ENCODE data around the gene HIGD1A.

DNA sequence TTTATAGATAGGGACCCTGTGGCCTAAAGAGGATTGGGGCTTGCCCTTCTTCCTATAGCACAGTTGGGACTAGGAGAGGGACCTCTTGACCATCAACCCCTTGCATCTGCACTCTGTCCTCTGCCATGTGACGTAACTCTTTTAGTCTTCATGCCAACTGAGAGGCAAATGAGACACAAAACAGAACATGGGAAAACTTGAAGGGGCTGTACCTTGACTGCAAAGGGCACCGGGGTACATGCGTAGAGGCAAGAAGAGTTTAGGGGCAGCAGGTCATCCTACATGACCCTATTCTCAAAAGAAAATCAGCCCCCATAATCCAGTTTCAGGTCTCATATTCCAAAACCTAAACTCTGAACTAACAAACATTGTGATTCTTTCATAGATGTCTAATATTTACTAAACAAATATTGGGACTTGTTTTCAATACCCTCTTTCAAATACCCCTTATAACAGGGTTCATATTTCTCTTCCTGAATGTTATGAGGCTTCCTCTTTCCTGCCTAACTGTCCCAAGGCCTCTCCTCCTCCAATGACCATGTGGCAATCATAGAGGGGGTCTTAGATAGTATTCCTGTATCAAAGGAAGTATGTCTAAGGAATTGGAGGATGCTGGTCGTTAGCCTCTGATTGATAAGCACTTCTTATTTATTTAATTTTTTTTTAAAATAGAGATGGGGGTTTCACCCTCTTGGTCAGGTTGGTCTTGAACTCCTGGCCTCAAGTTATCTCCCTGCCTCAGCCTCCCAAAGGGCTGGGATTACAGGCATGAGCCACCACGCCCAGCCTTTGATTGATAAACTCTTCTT lies 25.5 kb upstream of the HIGD1A start:
- TF ChIP-seq, protein P1, sequence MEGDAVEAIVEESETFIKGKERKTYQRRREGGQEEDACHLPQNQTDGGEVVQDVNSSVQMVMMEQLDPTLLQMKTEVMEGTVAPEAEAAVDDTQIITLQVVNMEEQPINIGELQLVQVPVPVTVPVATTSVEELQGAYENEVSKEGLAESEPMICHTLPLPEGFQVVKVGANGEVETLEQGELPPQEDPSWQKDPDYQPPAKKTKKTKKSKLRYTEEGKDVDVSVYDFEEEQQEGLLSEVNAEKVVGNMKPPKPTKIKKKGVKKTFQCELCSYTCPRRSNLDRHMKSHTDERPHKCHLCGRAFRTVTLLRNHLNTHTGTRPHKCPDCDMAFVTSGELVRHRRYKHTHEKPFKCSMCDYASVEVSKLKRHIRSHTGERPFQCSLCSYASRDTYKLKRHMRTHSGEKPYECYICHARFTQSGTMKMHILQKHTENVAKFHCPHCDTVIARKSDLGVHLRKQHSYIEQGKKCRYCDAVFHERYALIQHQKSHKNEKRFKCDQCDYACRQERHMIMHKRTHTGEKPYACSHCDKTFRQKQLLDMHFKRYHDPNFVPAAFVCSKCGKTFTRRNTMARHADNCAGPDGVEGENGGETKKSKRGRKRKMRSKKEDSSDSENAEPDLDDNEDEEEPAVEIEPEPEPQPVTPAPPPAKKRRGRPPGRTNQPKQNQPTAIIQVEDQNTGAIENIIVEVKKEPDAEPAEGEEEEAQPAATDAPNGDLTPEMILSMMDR (IDR thresholded peaks at IDR 0.05), result no peak
- TF ChIP-seq POLR2A (IDR thresholded peaks at IDR 0.05), result no peak
